Omental fat pad (tissue), 4 donors: ENCODE measurements around the gene ACTR2. TPM values are rescaled to one million over a fixed set of nuclear protein-coding genes. Genes with fewer than 3 reads are reported as not detected.

Experiments used
- ATAC-seq: fragments of 150-250 bp; one replicate; pipeline ENCODE4 v1.9.1; 2016; ENCODE audit warnings: mild to moderate bottlenecking, moderate library complexity; ENCODE audit not compliant: low FRiP score
- DNase-seq: peaks from one replicate; pipeline ENCODE4 v3.0.0-alpha.2; 2019; ENCODE audit warnings: low spot score
- CTCF ChIP-seq, 3 donors: fragments of 450-650 bp; IDR thresholded peaks; one replicate each; pipeline ENCODE4 v1.5.1; 2016 to 2017; ENCODE audit warnings: antibody characterized with exemption in 3 of 3, mild to moderate bottlenecking in 3 of 3, moderate library complexity in 2 of 3
- total RNA-seq, 4 donors: library from RNA; depleted of rRNA; stranded (reverse); fragments of >200 nt; gene quantifications; one replicate each; pipeline ENCODE4 v1.1.0, GENCODE V29; 2016

Gene ACTR2
- total RNA-seq, 4 donors from 2014 or later = 56.4 to 115 (median 97.1) TPM

- DNase-seq (no peak), ATAC-seq (no peak)
- TF ChIP-seq CTCF (IDR thresholded peaks at IDR 0.05) = no peak
These were observed 66.5 kb downstream of the ACTR2 start for GRCh38 chr2:65294136-65294535.

GRCh38 chr2:65294701-65295100, 67.1 kb downstream of the ACTR2 start:
- no peak for TF ChIP-seq CTCF (IDR thresholded peaks at IDR 0.05)
- ATAC-seq (no peak), DNase-seq (no peak)

DNA sequence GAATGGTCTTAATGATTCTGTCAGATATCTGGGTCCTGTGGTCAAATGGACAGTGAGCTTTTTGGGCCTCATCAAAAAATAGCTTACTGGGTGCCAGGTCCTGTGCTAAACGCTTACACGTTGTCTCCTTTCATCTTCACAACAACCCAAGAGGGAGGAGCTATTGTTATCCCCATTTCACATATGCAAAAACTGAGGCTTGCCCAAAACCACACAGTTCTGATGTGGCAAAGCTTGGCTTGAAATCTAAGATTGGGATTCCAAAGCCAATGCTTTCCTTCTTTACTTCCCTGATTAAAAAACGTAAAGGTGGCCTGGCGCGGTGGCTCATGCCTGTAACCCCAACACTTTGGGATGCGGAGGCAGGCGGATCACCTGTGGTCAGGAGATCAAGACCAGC, 69.3 kb downstream of the ACTR2 start:
- ATAC-seq = no peak
- no peak for DNase-seq
- TF ChIP-seq CTCF (IDR thresholded peaks at IDR 0.05) = no peak

GRCh38 chr2:65297544-65297943, 69.9 kb downstream of the ACTR2 start:
- no peak for TF ChIP-seq CTCF (IDR thresholded peaks at IDR 0.05)
- no peak for DNase-seq
- ATAC-seq = no peak

DNA sequence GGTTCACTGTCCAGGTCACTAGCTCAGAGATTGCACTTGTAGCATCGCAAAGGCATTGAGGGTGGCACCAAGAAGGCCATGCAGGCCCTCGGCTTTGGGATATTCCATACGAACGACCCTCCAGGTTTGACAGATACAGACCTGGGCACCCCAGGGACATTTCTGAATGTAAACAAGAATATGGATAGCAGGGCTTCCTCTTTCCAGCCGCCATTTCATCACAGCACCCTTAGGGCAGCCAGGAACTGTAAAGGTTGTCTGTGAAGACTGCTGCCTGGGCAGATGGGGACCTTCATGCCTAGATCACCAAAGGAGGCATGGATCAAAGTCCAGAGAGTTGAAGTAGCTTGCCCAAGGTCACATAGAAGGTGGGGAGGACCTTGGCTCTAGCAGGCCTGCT, 70.5 kb downstream of the ACTR2 start:
- no peak for ATAC-seq

DNA sequence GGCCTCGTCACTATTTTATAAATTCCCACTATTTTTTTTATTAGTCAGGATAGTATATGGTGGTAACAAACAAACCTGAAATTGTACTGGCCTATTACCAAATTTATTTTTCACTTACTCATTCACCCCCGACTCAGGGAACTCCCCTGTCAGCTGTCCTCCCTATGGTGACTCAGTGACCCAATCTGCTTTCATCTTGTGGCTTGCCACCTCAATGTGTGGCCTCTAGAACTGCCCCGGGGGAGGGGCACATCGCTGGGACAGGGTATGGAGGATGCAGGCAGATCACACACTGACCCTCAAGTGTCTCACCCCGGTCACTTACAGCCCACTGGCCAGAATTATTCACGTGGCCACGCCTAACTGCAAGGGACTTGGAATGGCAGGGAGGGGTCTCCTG, 71.6 kb downstream of the ACTR2 start:
- ATAC-seq (peak; percentile 17), DNase-seq (no peak)
- TF ChIP-seq CTCF (IDR thresholded peaks at IDR 0.05) = no peak

More for the DNA sequence above, 70.5 kb downstream of the ACTR2 start:
- no peak for DNase-seq
- no peak for TF ChIP-seq CTCF (IDR thresholded peaks at IDR 0.05)

GRCh38 chr2:65300134-65300760, 72.6 kb downstream of the ACTR2 start:
- DNase-seq (no peak), ATAC-seq (peak; percentile 88)
- TF ChIP-seq CTCF (IDR thresholded peaks at IDR 0.05) = no peak
